ENCODE results near the gene SERPINB8. TPM values are rescaled to one million over a fixed set of nuclear protein-coding genes. Genes with fewer than 3 reads are reported as not detected.

SERPINB8 gene
- total RNA-seq, 1 donor from 2014 or later: 14.1 TPM

DNA sequence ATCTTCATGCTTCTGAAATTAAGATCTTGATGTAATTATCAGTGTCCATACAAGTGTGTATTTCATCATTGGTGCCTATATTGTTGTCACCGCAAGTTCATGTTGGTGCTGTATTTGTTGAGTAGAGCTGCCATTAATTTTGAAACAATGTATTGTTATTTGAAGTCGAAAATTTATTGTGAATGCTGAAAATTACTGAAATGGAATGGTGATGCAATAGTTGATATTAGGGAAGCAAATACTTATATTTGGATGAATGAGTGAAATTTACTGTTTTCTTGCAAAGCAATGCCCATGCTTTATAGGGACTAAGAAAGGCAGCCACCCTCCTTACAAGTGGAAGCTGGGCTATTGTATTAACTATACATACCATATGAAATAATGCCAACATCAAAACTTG lies 41.6 kb downstream of the SERPINB8 start:
- no peaks in the 10 kb centered on the region for H3K36me3 Mint-ChIP-seq (ENCODE audit: low read depth, unreplicated experiment)
- H3K9me3 Mint-ChIP-seq (ENCODE audit: unreplicated experiment): no peaks in the 10 kb centered on the region
- peaks cover 2% of the 10 kb centered on the region for H3K27me3 Mint-ChIP-seq (ENCODE audit: low read depth, unreplicated experiment)
- no peaks in the 10 kb centered on the region for H3K4me1 Mint-ChIP-seq (ENCODE audit: low read depth, unreplicated experiment)
- H3K4me1 ChIP-seq (ENCODE audit: insufficient read depth, low read length): no peaks in the 10 kb centered on the region
- H3K4me2 ChIP-seq (ENCODE audit: low read length): no peak overlapping the region
- no peak overlapping the region for H2AFZ ChIP-seq (ENCODE audit: low read depth, low read length)
- no peak overlapping the region for H3K4me3 Mint-ChIP-seq (ENCODE audit: unreplicated experiment)
- H3K9ac ChIP-seq (ENCODE audit: low read length): no peak overlapping the region
- DNase-seq (ENCODE audit: low read depth) (no peak), FAIRE-seq (no peak)
- H3K4me3 ChIP-seq (ENCODE audit: insufficient read depth, low read depth, low read length): no peak overlapping the region
- H3K9me3 ChIP-seq (ENCODE audit: insufficient read depth, low read depth, low read length): no peaks in the 10 kb centered on the region
- no peak overlapping the region for H3K27ac ChIP-seq (ENCODE audit: low read depth, low read length)
- peaks cover 2% of the 10 kb centered on the region for H3K27me3 ChIP-seq (ENCODE audit: insufficient read depth, low read length)
- H4K20me1 ChIP-seq (ENCODE audit: insufficient read depth, low read length): no peaks in the 10 kb centered on the region
- H3K27ac Mint-ChIP-seq (ENCODE audit: unreplicated experiment): no peak overlapping the region
- no peaks in the 10 kb centered on the region for H3K79me2 ChIP-seq (ENCODE audit: insufficient read depth, low read length)
- H3K36me3 ChIP-seq (ENCODE audit: insufficient read depth, low read length): no peaks in the 10 kb centered on the region
- TF ChIP-seq, protein P1, sequence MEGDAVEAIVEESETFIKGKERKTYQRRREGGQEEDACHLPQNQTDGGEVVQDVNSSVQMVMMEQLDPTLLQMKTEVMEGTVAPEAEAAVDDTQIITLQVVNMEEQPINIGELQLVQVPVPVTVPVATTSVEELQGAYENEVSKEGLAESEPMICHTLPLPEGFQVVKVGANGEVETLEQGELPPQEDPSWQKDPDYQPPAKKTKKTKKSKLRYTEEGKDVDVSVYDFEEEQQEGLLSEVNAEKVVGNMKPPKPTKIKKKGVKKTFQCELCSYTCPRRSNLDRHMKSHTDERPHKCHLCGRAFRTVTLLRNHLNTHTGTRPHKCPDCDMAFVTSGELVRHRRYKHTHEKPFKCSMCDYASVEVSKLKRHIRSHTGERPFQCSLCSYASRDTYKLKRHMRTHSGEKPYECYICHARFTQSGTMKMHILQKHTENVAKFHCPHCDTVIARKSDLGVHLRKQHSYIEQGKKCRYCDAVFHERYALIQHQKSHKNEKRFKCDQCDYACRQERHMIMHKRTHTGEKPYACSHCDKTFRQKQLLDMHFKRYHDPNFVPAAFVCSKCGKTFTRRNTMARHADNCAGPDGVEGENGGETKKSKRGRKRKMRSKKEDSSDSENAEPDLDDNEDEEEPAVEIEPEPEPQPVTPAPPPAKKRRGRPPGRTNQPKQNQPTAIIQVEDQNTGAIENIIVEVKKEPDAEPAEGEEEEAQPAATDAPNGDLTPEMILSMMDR (IDR thresholded peaks at IDR 0.05; ENCODE audit: insufficient read depth, low read depth, low read length): no peak
- TF ChIP-seq EZH2 (IDR thresholded peaks at IDR 0.05; ENCODE audit: insufficient read depth, low read length): no peak

- Histone ChIP-seq H3K9me3 (ENCODE audit: insufficient read depth, low read depth, low read length) (no peaks in the 10 kb centered on the region), H3K36me3 (ENCODE audit: insufficient read depth, low read length) (no peaks in the 10 kb centered on the region), H3K9ac (ENCODE audit: low read length) (no peak overlapping the region), H3K4me2 (ENCODE audit: low read length) (no peak overlapping the region), H4K20me1 (ENCODE audit: insufficient read depth, low read length) (no peaks in the 10 kb centered on the region), H3K27ac (ENCODE audit: low read depth, low read length) (no peak overlapping the region), H3K4me3 (ENCODE audit: insufficient read depth, low read depth, low read length) (no peak overlapping the region), H2AFZ (ENCODE audit: low read depth, low read length) (no peak overlapping the region), H3K4me1 (ENCODE audit: insufficient read depth, low read length) (no peaks in the 10 kb centered on the region), H3K79me2 (ENCODE audit: insufficient read depth, low read length) (no peaks in the 10 kb centered on the region), H3K27me3 (ENCODE audit: insufficient read depth, low read length) (peaks cover 2% of the 10 kb centered on the region)
- no peak for FAIRE-seq
- H3K4me3 Mint-ChIP-seq (ENCODE audit: unreplicated experiment): no peak overlapping the region
- TF ChIP-seq, protein P1 (IDR thresholded peaks at IDR 0.05; ENCODE audit: insufficient read depth, low read depth, low read length): peak; percentile 55
- TF ChIP-seq EZH2 (IDR thresholded peaks at IDR 0.05; ENCODE audit: insufficient read depth, low read length): no peak
- H3K36me3 Mint-ChIP-seq (ENCODE audit: low read depth, unreplicated experiment): no peaks in the 10 kb centered on the region
- H3K9me3 Mint-ChIP-seq (ENCODE audit: unreplicated experiment): no peaks in the 10 kb centered on the region
- peaks cover 1% of the 10 kb centered on the region for H3K4me1 Mint-ChIP-seq (ENCODE audit: low read depth, unreplicated experiment)
- H3K27ac Mint-ChIP-seq (ENCODE audit: unreplicated experiment): no peak overlapping the region
- peaks cover 2% of the 10 kb centered on the region for H3K27me3 Mint-ChIP-seq (ENCODE audit: low read depth, unreplicated experiment)
- DNase-seq (ENCODE audit: low read depth): peak; percentile 8
Measured at GRCh38 chr18:64017870-64018269, 48.0 kb downstream of the SERPINB8 start.

DNA sequence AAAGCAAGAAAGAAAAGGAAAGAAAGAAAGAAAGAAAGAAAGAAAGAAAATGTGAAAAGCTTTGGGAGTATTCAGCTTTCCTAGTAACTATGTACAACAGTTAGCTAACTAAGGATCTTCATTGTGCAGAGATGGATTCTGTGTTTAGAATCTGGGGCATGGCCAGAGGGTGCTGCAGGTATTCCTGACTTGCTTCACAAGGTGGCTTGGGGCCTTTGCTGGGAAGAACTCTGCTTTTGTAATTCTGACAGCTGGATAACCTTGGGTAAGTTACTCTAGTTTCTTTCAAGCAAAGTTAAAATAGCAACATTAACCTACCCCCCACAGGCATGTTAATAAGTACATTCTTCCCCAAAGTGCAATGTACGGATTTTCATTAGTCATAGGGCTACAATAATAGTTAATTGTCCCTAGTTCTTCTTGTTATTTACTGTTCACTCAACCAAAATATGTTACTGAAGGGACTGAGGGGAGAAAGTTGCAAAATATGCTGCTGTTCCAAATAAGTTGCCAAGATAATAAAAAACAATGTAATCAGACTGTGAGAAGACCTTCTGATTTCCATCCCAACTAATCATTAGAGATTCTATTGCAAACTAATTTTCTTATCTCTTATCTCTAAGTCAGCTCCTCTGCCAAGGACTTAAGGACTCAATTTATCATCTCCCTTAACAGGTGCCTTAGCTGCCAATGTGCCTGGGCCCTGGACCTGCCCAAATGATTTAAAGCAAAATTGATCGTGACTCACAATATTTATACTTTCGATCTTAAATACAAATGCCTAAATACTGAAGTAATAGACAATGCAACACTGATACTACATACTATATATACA lies 50.3 kb downstream of the SERPINB8 start:
- no peak overlapping the region for H3K27ac Mint-ChIP-seq (ENCODE audit: unreplicated experiment)
- Histone ChIP-seq H4K20me1 (ENCODE audit: insufficient read depth, low read length) (no peaks in the 10 kb centered on the region), H3K9ac (ENCODE audit: low read length) (no peak overlapping the region), H3K79me2 (ENCODE audit: insufficient read depth, low read length) (no peaks in the 10 kb centered on the region), H3K27me3 (ENCODE audit: insufficient read depth, low read length) (peaks cover under 1% of the 10 kb centered on the region), H2AFZ (ENCODE audit: low read depth, low read length) (no peak overlapping the region), H3K36me3 (ENCODE audit: insufficient read depth, low read length) (no peaks in the 10 kb centered on the region), H3K27ac (ENCODE audit: low read depth, low read length) (no peak overlapping the region), H3K4me2 (ENCODE audit: low read length) (no peak overlapping the region), H3K9me3 (ENCODE audit: insufficient read depth, low read depth, low read length) (no peaks in the 10 kb centered on the region), H3K4me3 (ENCODE audit: insufficient read depth, low read depth, low read length) (no peak overlapping the region), H3K4me1 (ENCODE audit: insufficient read depth, low read length) (no peaks in the 10 kb centered on the region)
- peaks cover 2% of the 10 kb centered on the region for H3K27me3 Mint-ChIP-seq (ENCODE audit: low read depth, unreplicated experiment)
- TF ChIP-seq, protein P1 (IDR thresholded peaks at IDR 0.05; ENCODE audit: insufficient read depth, low read depth, low read length): no peak
- no peak for TF ChIP-seq EZH2 (IDR thresholded peaks at IDR 0.05; ENCODE audit: insufficient read depth, low read length)
- no peaks in the 10 kb centered on the region for H3K9me3 Mint-ChIP-seq (ENCODE audit: unreplicated experiment)
- DNase-seq (ENCODE audit: low read depth) (no peak), FAIRE-seq (no peak)
- no peaks in the 10 kb centered on the region for H3K36me3 Mint-ChIP-seq (ENCODE audit: low read depth, unreplicated experiment)
- no peak overlapping the region for H3K4me3 Mint-ChIP-seq (ENCODE audit: unreplicated experiment)
- peaks cover 1% of the 10 kb centered on the region for H3K4me1 Mint-ChIP-seq (ENCODE audit: low read depth, unreplicated experiment)
